LoVo (cell line): ENCODE data around the gene SLC7A10.
"Not testable (repeated sequence)": the region's sequence is repeated elsewhere in the genome, so short reads cannot be mapped to it uniquely, and the experiment has no call there.

ENCODE experiments used
- DNase-seq: peaks from one replicate; pipeline ENCODE4 v3.0.0-alpha.2; 2016; ENCODE audit warnings: low spot score

Gene SLC7A10

DNA sequence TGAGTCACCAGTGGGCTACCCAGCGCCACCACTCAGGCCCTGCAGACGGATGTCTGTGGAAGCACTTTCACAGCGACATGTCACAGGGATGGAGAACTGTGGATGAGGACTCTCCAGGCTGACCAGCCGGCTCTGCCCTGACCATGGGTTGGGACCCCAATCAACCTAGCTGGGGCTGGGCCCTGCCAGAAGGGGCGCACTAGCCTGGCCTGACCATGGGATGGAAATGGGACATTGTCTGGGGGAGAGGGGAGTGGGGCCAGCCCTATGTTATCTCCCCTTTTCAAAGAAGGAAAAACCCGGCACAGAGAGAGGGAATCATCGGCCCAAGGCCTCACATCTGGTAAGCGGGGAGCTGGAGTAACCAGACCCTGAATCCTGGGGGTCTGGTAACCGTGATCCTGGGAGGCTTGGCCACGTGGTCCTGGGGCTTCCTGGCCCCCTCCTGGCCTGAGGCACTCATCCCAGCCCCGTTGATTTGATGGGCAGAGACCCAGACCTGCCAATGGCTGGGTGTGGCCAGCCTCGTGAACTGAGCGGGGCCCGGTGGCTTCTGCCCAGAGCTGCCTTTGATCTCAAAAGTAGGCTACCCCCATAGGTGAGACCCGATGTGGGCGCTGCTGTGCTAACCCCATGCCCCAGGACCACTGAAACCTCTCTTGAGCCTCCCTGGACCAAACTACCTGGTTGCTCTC, 11.2 kb upstream of the SLC7A10 start:
- no peak for DNase-seq

DNA sequence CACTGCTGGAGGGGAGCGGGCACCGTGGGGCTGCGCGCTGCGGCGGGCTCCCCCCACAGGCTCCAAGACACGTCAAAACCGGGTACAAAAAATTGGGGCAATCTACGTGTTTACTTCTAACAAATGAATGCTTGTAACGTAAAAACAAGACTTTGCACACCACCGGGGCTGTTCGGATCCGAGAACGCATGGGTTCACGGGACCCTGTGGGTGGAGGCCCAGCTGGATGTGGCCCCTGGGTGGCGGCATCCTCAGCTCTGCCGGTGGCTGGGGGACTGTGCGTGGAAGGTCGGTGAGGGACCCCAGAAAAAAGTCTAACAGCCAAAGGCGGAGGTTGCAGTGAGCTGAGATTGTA, 10.3 kb upstream of the SLC7A10 start:
- no peak for DNase-seq

DNA sequence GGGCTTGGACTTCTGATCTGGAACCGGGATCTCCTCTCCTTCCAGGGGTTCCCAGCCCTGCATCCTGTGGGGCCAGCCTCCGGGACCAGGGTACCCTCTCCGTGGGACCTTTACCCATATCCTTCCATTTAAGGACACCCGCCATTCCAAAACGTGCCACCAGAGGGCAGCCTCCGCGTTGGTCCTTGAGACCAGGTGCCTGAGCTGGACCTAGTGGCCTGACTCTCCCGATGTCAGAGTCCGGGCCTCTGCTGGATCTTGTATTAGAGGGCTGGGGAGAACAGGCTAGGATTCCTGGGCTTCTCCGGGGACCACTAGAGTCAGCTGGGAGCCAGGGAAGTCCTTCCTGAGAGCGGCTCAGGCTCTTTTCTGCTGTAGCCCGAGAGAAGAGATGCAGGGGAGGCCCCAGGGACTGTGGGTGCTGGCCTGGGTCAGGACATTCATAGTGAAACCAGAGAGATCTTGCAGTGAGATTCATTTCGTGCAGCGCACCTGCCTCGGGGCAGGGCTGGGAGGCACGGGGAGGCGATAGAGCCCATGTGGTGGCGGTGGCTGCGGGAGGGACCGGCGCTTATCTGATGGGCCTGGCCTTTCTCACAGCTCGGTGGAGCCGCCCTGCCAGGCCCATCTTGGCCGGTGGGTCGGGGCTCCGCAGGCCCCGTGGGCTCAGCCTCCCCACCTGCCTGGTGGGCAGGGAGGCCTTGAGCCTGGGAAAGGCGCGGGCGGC, 9.8 kb upstream of the SLC7A10 start:
- DNase-seq = peak; percentile 71

DNA sequence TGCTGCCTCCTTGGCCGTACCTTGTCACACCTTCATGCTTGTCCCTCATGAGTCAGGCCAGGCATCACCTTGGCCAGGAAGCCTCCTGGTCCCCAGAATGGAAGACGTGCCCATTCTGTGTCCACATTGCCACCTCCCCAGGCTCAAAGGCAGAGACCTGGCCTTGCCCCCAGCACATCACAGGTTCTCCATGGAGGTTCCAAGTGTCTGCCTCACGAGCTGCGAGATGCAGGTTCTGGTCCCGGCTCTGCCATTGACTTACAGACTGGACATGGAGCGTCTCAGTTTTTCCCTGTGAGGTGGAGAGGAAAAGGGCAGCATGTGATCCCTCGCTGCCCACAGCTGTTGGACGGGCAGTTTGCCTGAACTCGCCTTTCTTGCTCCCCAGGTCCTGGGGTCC, 9.1 kb upstream of the SLC7A10 start:
- no peak for DNase-seq

DNA sequence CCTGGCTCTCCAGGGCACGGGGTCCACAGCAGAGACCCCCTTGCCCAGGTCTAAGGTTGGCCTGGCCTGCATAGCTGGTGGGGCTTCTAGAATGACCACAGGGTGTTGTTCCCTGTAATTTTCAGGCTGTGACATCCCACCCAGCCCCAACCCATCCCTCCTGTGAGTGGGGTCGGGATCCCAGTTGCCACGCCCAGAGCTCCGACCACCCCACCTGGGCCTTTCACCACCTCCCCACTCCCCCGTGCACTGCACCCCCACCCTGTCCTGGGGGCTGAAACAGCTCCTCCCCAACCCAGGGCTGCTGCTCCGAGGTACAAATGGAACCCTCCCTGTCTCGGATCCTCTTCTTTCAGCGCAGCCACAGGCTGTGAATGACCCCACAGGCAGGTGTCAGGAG, 8.4 kb upstream of the SLC7A10 start:
- DNase-seq = no peak

DNA sequence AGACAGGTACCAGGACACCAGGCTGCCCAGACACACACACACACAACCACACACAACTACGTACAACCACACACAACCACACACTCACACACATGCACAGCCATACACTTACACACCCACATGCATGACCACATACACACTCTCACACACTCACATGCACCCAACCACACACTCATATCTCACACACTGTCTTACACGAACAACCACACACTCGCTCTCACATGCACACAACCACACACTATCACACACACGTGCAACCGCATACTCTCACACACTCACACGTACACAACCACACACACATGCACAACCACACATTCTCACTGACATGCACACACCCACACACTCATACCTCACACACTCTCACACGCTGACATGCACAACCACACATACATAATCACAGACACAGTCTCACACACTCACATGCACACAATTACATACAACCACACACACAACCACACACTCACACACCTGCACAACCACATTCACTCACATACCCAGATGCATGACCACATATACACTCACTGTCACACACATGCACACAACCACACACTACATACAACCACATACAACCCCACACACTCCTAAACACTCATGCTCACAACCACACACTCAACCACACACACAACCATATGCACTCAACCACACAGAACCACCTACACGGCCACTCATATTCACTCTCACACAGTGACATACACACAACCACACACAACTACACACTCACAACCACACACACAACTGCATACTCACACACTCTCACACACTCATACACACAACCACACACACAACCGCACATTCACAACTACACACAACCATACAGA, 7.6 kb upstream of the SLC7A10 start:
- DNase-seq = no peak

DNA sequence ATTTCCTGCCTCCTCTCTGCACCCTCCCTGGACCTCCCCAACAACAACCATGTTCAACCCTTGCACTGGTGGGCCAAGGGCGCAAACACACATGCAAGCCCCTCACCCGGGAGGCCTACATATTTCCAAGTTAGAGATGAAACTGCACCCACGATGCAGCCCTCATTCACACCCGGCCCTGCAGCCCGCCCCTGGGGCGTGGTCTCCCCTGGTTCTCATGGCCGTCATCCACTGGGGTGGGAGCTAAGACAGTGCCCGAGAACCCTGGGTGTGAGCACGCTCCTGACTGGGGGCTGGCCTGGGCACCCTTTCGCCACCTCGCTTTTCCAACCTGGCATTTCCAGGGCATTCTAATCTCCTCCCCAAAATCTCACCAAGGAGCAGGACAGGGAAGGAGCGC, 7.0 kb upstream of the SLC7A10 start:
- no peak for DNase-seq

DNA sequence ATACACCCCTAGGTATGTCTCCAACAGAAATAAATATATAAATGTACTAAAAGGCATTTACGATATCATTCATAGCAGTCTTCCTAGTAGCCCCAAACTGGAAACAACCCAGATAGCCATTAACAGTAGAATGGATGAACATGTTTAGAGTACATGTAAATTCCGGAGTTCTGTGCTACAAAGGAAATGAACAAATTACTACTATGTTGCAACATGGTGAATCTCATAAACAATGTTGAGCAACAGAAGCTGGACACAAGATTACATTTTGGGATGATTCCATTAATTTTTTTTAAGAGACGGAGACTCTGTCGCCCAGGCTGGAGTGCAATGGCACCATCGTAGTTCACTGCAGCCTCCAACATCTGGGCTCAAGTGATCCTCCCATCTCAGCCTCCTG, 5.9 kb upstream of the SLC7A10 start:
- DNase-seq = no peak

DNA sequence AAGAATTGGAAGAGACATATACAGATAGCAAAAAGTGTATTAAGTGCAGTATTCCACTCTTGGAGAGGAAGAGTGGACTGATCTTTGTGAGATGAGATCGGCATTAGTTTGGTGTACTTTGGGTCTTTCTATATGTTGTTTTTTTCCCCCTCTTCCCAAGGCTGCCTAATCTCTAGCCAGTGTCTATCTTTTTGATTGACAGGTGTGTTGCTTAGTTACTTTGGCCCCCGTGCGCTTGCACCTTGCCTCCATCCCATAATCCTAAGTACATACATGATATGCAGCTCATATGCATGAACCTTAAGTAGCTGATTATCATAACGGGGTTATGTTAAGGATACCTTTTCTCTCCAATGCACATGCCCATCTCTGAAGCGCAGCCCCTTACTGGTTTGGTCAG, 4.3 kb upstream of the SLC7A10 start:
- DNase-seq = no peak

DNA sequence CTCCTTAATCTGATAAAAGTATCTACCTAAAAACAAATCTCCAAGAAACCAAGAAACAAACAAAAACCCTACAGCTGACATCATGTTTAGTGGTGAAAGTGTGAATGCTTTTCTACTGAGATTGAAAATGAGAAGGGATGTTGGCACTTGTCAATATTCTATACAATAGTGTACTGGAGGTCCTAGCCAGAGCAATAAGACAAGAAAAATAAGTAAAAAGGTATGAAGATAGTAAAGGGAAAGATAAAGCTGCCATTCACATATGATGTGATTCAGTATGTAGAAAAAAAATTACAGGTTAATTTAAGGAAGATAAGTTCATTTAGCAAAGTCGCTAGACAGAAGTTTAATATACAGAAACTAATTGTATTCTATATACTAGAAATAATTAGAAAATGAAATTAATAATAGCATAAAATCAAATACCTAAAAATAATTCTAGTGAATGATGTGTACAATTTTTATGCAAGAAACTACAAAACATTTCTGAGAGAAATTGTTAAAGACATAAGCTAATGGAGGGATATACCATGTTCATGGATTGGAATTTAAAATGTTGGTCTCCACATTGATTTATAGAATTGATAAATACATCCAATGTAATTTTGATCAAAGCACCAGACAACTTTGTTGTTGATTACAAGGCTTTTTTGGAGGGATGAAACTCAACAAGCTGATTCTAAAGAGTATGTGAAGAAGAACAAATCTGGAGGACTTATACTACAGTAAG, 2.4 kb upstream of the SLC7A10 start:
- DNase-seq = no peak

DNA sequence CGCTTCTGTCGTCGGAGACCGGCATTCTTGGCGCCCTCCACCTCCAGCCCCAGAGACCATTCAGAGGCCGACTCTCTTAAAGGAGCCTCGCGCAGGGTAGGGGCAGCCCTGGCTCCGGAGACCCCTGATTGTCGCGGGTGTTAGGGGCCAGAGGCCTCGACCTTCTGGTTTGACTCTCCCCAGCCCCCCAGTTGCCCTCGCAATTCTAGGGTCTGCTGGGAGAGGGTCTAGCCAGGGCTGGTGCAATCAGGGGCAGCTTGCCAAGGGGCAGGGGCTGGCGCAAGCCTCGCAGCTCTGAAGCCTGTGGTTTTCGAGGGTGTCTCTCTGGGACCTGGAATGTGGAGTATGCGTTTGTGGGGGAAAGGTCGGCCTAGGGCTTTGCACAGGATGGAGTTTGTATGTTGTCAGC, 1.6 kb upstream of the SLC7A10 start:
- DNase-seq = no peak

DNA sequence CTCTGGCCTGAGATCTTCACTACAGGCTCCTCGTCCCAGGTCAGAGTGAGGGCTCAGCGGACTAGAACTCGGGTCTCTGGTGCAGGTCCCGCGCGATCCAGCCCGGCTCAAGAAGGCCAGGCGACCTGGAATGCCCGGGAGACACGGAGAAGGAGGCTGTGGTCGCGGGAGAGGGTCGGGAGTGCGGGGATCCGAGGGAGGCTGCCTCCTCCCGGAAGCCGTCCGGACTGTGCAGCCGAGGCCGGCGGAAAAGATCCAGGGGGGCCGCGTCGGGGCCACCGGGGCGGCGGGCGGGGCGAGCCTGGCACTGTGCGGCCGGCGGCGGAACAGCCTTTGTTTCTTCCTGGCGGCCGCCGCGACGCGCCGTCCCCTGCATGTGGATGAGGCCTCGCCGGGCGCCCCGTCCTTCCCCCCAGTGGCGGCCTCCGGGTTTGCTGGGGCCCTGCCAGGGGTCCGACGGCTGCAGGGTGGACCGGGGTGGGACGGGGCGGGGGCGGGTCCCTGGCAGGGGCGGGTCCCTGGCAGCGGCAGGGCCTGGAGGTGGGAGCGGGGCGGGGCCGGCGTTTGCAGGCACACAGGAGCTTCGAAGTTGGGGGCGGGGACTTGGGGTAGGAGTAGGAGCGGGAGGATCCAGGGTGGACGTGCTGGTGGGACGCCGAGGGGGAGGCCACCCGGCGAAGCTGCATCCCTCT, 1.0 kb upstream of the SLC7A10 start:
- no peak for DNase-seq

DNA sequence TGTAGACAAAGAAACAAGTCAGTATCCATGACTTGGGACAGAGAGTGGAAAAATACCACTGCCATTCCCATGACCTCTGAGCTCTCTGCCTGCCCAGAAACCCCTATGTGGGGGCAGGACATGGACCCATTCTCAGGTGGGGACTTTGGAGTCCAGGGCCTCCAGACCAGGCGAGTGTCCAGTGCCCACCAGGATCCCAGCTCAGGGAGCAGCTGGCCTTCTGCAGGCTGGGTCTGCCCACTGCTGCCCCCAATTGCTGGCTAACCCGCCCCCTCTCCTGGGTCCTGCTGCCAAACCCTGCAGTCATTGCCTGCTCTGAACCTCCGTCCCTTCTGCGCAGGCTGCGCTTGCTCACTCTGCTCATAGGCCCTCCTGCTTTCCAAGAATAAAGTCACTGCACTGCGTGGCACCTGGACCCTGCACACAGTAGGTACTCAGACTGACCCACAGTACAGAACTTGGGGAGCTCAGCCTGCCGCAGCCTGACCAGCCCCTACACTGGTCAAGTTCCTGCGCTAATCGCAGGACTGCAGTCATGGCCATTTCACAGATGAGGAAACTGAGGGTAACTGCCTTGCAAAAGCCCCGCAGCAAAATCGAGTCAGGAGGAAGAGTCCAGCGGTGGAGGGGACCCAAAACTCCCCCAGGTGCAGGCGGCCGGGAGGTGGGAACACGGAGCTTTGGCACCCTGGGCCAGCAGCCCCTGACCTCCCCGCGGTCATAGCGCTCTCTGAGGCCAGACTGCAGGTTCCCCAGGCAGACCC, 774 bp downstream of the SLC7A10 start:
- DNase-seq = no peak

DNA sequence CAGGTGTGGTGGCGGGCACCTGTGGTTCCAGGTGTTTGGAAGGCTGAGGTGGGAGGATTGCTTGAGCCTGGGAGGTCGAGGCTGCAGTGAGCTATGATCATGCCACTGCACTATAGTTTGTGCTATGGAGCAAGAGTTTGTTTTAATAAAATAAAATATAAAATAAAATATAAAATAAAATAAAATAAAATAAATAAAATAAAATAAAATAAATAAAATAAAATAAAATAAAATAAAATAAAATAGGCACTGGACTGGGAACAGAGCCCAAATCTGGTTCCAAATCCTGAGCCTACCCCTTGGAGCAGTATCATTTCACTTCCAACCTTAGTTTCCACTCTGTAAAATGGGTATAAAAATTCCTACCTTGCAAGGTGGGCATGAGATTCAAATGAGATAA, 3.4 kb downstream of the SLC7A10 start:
- DNase-seq = not testable (repeated sequence)

DNA sequence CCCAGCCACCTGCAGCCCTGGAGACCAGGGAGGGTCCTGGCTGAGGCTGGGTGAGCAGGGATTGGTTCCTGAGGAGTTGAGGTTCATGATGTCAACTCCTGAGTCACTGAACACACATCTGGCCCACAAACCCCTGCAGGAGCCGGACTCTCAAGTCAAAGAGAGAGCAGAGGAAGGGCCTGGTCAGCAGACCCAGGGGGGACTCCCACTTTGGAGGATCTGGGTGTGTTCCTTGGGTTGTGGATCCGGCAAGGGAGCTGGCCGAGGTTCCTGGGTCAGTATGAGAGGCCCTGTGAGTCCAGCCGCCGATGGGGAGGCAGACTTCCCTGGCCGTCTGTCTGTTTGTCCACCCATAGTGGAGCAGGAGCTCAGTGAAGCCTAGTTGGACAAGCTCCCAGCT, 4.0 kb downstream of the SLC7A10 start:
- DNase-seq = no peak

DNA sequence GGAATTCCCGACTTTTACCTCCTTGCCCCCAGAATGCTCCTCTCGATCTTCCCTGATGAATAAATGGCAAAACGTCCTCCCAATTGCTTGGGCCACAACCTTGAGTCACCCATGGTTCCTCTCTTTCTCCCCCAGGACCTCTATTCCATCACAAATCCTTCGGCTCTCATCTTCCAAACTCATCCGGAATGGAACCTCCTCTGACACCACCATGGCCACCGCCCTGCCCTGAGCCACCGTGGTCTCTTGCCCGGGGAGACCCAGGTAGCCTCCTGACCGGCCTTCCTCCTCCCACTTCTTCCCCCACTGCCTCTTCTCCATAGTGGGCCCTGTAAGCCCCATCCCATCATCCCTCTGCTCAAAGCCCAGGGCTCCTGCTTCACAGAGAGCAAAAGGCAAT, 4.9 kb downstream of the SLC7A10 start:
- no peak for DNase-seq

DNA sequence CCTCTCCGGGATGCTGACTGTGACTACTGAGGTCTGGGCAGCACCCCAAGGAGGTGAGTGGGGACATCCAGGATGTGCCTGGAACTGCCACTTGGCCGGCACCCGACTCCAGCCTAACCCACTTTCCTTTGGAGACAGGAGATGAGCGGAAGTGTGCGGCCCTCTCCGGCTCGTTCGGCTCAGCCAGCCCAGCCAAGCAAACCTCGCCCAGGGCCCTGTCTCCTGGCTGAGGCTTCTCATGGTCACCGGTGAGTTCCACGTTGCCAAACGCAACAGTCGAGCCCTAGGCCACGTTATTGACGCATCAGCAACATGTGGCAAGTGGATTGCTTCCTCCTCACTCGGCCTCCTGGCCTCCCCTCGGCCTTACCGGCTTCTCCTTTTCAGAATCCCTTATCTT, 5.5 kb downstream of the SLC7A10 start:
- DNase-seq = no peak

DNA sequence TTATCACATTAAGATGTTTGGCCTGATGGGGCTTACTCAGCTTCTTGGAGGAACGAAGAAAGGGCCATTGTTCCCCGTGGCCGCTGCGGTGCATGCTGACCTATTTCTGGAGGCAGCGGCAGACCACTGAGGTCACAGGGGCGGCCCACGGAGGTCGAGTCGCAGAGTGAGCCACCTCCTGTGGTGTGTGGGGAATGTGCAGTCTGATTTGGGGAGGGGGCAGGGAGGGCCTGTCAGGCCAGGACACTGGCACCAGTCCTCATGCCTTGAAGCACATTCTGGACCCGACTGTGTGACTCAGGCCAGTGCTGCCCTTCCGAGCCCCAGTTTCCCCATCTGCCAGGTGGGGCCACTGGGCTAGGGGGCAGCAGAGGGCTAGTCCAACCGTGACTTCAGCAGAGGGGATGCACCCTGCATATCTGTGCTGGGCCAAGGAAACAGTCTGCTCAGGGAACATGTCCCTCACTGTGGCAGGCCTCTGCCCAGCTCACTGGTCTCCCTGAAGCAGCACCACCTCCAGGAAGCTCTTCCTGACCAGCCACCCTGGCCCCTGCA, 6.3 kb downstream of the SLC7A10 start:
- DNase-seq = no peak

DNA sequence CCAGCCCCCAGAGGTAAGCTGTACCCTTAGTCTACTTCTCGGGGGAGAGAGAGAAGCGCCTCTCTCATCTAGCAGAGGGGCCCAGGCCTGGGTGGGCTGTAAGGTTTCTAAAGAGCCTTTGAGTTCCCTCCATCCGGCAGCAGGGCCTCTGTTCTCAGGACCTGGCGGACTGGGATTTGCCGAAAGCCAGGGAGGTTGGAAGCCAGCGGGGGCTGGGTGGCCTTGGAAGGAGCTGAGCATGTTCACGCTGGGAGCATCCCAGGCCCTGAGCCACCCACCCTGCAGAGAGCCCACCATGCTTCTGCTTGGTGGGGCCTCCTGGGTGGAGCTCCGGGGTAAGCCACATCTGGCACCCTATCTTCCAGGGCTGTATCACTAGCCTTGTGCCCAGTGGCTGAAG, 7.8 kb downstream of the SLC7A10 start:
- DNase-seq = no peak

DNA sequence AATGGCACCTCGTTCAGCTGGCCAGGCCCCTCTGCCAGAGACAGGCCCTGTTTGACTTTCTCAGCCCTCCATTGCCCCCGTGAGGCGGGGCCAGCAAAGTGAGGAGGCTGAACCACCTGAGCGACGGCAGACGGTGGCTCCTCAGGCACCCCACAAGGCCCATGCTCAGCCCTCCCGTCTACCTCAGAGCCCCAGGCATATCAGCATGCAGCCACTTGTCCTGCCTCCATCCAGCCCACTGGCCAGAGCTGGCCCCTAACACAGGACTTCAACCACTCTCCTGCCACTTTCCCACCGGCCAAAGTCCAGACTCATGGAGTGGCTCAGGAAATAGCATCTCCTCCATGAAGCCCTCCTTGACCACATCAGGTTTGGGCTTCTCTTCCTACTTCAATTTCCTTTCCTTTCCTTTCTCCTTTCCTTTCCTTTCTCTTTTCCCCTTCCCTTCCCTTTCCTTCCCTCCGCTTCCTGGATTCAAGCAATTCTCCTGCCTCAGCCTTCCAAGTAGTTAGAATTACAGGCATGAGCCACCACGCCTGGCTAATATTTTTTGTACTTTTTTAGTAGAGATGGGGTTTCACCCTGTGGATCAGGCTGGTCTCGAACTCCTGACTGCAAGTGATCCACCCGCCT, 9.3 kb downstream of the SLC7A10 start:
- DNase-seq = no peak
